Activated T-helper 2 cell treated with anti-CD3 and anti-CD28 coated beads, Interferon-gamma antibody, Interleukin-2, Interleukin-4, amounts not matched to agents 10 μg/mL and 5 μg/mL and 100 μg/mL, durations not matched to agents 14 hours and 24 hours and 36 hours (primary cell): ENCODE results near the gene PIAS1. TPM values are rescaled to one million over a fixed set of nuclear protein-coding genes. Genes with fewer than 3 reads are reported as not detected.
"Not testable (repeated sequence)": the region's sequence is repeated elsewhere in the genome, so short reads cannot be mapped to it uniquely, and the experiment has no call there.

Experiments
- DNase-seq: peaks from one replicate; pipeline ENCODE4 v3.0.0; 2021; ENCODE audit warnings: low spot score
- H3K27ac Mint-ChIP-seq: one replicate; pipeline ENCODE4 v1.8.0; 2021; ENCODE audit warnings: mixed read lengths
- H3K27me3 Mint-ChIP-seq: one replicate; pipeline ENCODE4 v1.8.0; 2021; ENCODE audit warnings: low read depth, mixed read lengths
- H3K36me3 Mint-ChIP-seq: one replicate; pipeline ENCODE4 v1.8.0; 2021; ENCODE audit warnings: low read depth, mixed read lengths
- H3K4me1 Mint-ChIP-seq: one replicate; pipeline ENCODE4 v1.8.0; 2021; ENCODE audit warnings: low read depth, mixed read lengths
- H3K4me3 Mint-ChIP-seq: one replicate; pipeline ENCODE4 v1.8.0; 2021; ENCODE audit warnings: low read depth, mild to moderate bottlenecking, moderate library complexity, mixed read lengths
- H3K9me3 Mint-ChIP-seq: one replicate; pipeline ENCODE4 v1.8.0; 2021; ENCODE audit warnings: mixed read lengths
- intact Hi-C: fragments of 100-400 bp; cut with micrococcal nuclease; formaldehyde crosslinking; loops from one replicate; pipeline ENCODE4 v1.15.1; 2023
- total RNA-seq: library from RNA; stranded (reverse); gene quantifications from 2 replicates; pipeline ENCODE4 v1.2.3, GENCODE V29; 2022

PIAS1 gene
- total RNA-seq, 1 donor from 2014 or later, result 30.3 TPM

GRCh38 chr15:68218331-68218730 is 164.2 kb downstream of the PIAS1 start:
- no peaks in the 10 kb centered on the region for H3K9me3 Mint-ChIP-seq
- no peaks in the 10 kb centered on the region for H3K27me3 Mint-ChIP-seq
- no peak overlapping the region for H3K27ac Mint-ChIP-seq
- intact Hi-C loops, result no loop called here
- H3K36me3 Mint-ChIP-seq, result peaks cover 34% of the 10 kb centered on the region
- no peak overlapping the region for H3K4me3 Mint-ChIP-seq
- DNase-seq, result no peak
- H3K4me1 Mint-ChIP-seq, result peaks cover 6% of the 10 kb centered on the region

- H3K9me3 Mint-ChIP-seq, result no peaks in the 10 kb centered on the region
- peaks cover 6% of the 10 kb centered on the region for H3K4me1 Mint-ChIP-seq
- H3K36me3 Mint-ChIP-seq, result peaks cover 32% of the 10 kb centered on the region
- peak overlapping the region; percentile 12 for H3K27ac Mint-ChIP-seq
- intact Hi-C loops, result no loop called here
- H3K27me3 Mint-ChIP-seq, result no peaks in the 10 kb centered on the region
- no peak for DNase-seq
- H3K4me3 Mint-ChIP-seq, result no peak overlapping the region
Observed at GRCh38 chr15:68218847-68219798, 165.0 kb downstream of the PIAS1 start.

- intact Hi-C loops, result no loop called here
- no peaks in the 10 kb centered on the region for H3K27me3 Mint-ChIP-seq
Observed at GRCh38 chr15:68220489-68220888, 166.4 kb downstream of the PIAS1 start.

GRCh38 chr15:68220967-68221366 is 166.9 kb downstream of the PIAS1 start:
- peaks cover 45% of the 10 kb centered on the region for H3K36me3 Mint-ChIP-seq
- no peaks in the 10 kb centered on the region for H3K9me3 Mint-ChIP-seq
- intact Hi-C loops, result no loop called here
- no peak overlapping the region for H3K27ac Mint-ChIP-seq
- H3K27me3 Mint-ChIP-seq, result no peaks in the 10 kb centered on the region
- H3K4me3 Mint-ChIP-seq, result no peak overlapping the region
- DNase-seq, result no peak
- peaks cover 13% of the 10 kb centered on the region for H3K4me1 Mint-ChIP-seq

More at GRCh38 chr15:68220489-68220888, 166.4 kb downstream of the PIAS1 start:
- DNase-seq, result no peak
- H3K27ac Mint-ChIP-seq, result no peak overlapping the region
- H3K4me1 Mint-ChIP-seq, result peaks cover 14% of the 10 kb centered on the region
- H3K4me3 Mint-ChIP-seq, result no peak overlapping the region
- H3K9me3 Mint-ChIP-seq, result no peaks in the 10 kb centered on the region
- peaks cover 45% of the 10 kb centered on the region for H3K36me3 Mint-ChIP-seq

- intact Hi-C loops, DNase-seq, H3K4me3 Mint-ChIP-seq, H3K27me3 Mint-ChIP-seq, H3K9me3 Mint-ChIP-seq, H3K27ac Mint-ChIP-seq: not testable (repeated sequence)
- peaks cover 41% of the 10 kb centered on the region for H3K36me3 Mint-ChIP-seq
- peaks cover 17% of the 10 kb centered on the region for H3K4me1 Mint-ChIP-seq
Observed at GRCh38 chr15:68221530-68222431, 167.7 kb downstream of the PIAS1 start.

- H3K27ac Mint-ChIP-seq, H3K4me3 Mint-ChIP-seq, intact Hi-C loops, H3K9me3 Mint-ChIP-seq, H3K27me3 Mint-ChIP-seq, DNase-seq: not testable (repeated sequence)
- Mint-ChIP-seq H3K4me1 (peaks cover 20% of the 10 kb centered on the region), H3K36me3 (peaks cover 41% of the 10 kb centered on the region)
Observed at GRCh38 chr15:68222432-68222743, 168.3 kb downstream of the PIAS1 start.

GRCh38 chr15:68223171-68223570 is 169.1 kb downstream of the PIAS1 start:
- intact Hi-C loops, result no loop called here
- Mint-ChIP-seq H3K36me3 (peaks cover 39% of the 10 kb centered on the region), H3K27ac (no peak overlapping the region), H3K9me3 (no peaks in the 10 kb centered on the region), H3K27me3 (no peaks in the 10 kb centered on the region), H3K4me3 (no peak overlapping the region), H3K4me1 (peaks cover 25% of the 10 kb centered on the region)
- no peak for DNase-seq

GRCh38 chr15:68224108-68224507 is 170.0 kb downstream of the PIAS1 start:
- DNase-seq, result no peak
- Mint-ChIP-seq H3K27me3 (no peaks in the 10 kb centered on the region), H3K36me3 (peaks cover 37% of the 10 kb centered on the region), H3K4me1 (peaks cover 32% of the 10 kb centered on the region), H3K4me3 (no peak overlapping the region), H3K27ac (no peak overlapping the region), H3K9me3 (no peaks in the 10 kb centered on the region)
- intact Hi-C loops, result no loop called here

- Mint-ChIP-seq H3K9me3 (no peaks in the 10 kb centered on the region), H3K4me3 (no peak overlapping the region), H3K36me3 (peaks cover 37% of the 10 kb centered on the region), H3K27ac (peak overlapping the region; percentile 18), H3K27me3 (no peaks in the 10 kb centered on the region), H3K4me1 (peaks cover 32% of the 10 kb centered on the region)
- DNase-seq, result no peak
- intact Hi-C loops, result loop anchor here (5.0 kb wide), 1 partner anchor 53 kb away; the partner anchor contains the start of gene FEM1B
Observed at GRCh38 chr15:68224546-68225250, 170.6 kb downstream of the PIAS1 start.

- intact Hi-C loops, result loop anchor here (5.0 kb wide), 1 partner anchor 52 kb away; the partner anchor contains the start of gene FEM1B
- not testable (repeated sequence) for DNase-seq, H3K27me3 Mint-ChIP-seq, H3K9me3 Mint-ChIP-seq, H3K27ac Mint-ChIP-seq, H3K4me3 Mint-ChIP-seq
- H3K36me3 Mint-ChIP-seq, result peaks cover 37% of the 10 kb centered on the region
- H3K4me1 Mint-ChIP-seq, result peaks cover 37% of the 10 kb centered on the region
Observed at GRCh38 chr15:68225442-68225841, 171.3 kb downstream of the PIAS1 start.

- peaks cover 33% of the 10 kb centered on the region for H3K36me3 Mint-ChIP-seq
- H3K27ac Mint-ChIP-seq, result peak overlapping the region; percentile 26
- peak overlapping the region; percentile 94 for H3K4me3 Mint-ChIP-seq
Observed at GRCh38 chr15:68227643-68228142, 173.6 kb downstream of the PIAS1 start.

More at GRCh38 chr15:68227643-68228142, 173.6 kb downstream of the PIAS1 start:
- intact Hi-C loops, result loop anchor here (2.0 to 5.0 kb wide), 2 partner anchors 50 to 173 kb away; partner anchors contain the start of genes FEM1B and PIAS1
- DNase-seq, result no peak
- Mint-ChIP-seq H3K27me3 (no peaks in the 10 kb centered on the region), H3K9me3 (no peaks in the 10 kb centered on the region), H3K4me1 (peaks cover 37% of the 10 kb centered on the region)
